ENCODE results near the gene GPC1.

GPC1 gene

DNA sequence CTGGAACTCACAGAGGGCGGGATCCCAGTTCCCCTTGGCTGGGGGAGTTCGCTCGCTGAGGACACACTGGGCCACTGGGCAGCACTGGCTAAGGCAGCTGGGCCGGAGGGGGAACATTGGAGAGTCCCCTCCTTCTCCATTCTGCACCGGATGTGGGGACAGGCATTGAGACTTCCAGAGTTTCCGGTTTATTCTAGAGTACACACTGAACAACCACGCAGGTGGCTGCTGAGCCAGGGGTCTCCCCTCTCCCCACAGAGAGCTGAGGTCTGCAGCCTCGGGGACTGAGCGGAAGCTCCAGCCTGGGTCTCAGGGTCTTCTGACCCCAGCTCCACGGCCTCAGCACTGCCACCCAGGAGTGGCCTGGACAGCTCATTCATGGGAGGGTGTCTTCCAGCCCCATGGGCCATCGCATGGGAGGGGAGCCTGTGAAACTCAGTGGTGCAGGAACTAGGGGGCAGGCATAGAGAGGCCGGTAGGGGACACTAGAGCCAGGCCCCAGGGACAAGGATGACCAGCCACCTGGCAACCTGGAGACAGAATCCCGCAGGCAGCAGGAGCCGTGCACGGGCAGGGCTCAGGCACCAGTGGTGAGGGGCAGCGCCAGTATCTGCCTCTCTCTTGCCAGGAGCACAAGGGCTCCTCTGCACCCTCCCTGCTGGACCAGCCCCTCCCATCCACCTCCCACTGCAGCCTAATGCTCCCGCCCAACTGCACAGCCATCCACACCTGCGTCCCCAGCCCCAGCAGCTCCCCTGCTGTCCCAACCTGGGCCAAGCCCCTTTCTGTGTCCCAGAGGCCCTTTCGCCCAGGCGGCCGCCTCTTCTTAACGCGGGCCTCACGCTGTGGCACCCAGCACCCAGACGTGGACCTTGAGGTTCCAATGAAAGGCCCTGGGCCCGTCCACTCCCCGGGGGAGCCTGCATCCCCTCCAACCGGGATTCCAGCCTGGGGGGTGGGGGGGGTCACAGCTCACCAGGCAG is 45.1 kb upstream of the GPC1 start:
- TF ChIP-seq ZFX (IDR thresholded peaks at IDR 0.05), result no peak
- TF ChIP-seq CTCF (conservative IDR thresholded peaks at IDR 0.05), result no peak
- no peak overlapping the region for H3K27ac ChIP-seq

- H3K27ac ChIP-seq, result no peak overlapping the region
- no peak for TF ChIP-seq ZFX (IDR thresholded peaks at IDR 0.05)
- TF ChIP-seq CTCF (conservative IDR thresholded peaks at IDR 0.05), result no peak
Measured at GRCh38 chr2:240391111-240392051, 44.1 kb upstream of the GPC1 start.

DNA sequence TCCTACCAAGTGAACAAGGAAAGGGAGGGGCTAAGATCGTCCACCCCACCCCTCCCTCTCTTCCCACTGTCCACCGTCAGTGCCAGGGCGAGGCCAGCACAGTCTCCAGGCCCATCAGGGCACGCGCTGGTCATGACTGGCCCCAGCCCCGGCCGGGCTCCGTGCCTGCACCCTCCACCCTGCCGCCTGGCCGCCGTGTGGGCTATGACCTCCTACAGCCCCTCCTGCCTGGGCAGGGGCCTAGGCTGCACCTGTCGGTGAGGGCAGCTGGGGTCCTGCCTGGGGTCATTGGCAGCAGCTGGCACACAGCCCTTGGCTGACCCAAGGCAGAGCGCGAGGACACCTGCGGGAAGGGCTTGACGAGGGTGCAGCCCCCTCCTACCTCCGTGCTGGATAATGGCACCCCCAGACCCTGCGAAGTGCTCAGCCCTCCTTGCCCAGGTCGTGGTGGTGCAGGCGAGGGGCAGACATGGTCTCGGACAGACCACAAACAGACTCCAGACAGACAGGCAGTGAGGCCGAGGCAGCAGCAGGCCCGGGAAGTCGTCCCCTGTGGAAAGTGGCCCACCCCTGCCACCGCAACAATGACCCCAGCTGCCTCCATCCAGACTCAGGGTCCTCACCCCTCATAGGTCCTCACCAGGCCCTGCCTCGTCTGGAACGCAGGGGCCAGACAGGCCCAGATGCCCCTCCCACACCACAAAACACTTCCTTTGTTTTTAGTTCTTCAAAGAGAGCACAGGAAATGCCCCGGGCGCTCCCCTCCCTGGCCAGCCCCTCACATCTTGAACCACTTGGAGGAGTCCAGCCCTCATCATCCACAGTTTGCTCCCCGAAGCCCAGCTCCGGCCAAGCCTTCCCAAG is 43.1 kb upstream of the GPC1 start:
- no peak for TF ChIP-seq ZFX (IDR thresholded peaks at IDR 0.05)
- TF ChIP-seq CTCF (conservative IDR thresholded peaks at IDR 0.05), result no peak
- H3K27ac ChIP-seq, result no peak overlapping the region

GRCh38 chr2:240392948-240393830 is 42.3 kb upstream of the GPC1 start:
- no peak for TF ChIP-seq CTCF (conservative IDR thresholded peaks at IDR 0.05)
- no peak for TF ChIP-seq ZFX (IDR thresholded peaks at IDR 0.05)
- no peak overlapping the region for H3K27ac ChIP-seq

GRCh38 chr2:240393831-240394410 is 41.5 kb upstream of the GPC1 start:
- H3K27ac ChIP-seq, result no peak overlapping the region
- no peak for TF ChIP-seq ZFX (IDR thresholded peaks at IDR 0.05)
- TF ChIP-seq CTCF (conservative IDR thresholded peaks at IDR 0.05), result no peak

- TF ChIP-seq CTCF (conservative IDR thresholded peaks at IDR 0.05) (no peak), ZFX (IDR thresholded peaks at IDR 0.05) (no peak)
- H3K27ac ChIP-seq, result no peak overlapping the region
Measured at GRCh38 chr2:240394549-240394948, 40.9 kb upstream of the GPC1 start.

All from C4-2B (cell line).